IPS DF 19.7 (cell line): ENCODE measurements around the gene TMEM125.

Experiments used
- DNase-seq: peaks from one replicate; pipeline ENCODE4 v3.0.0-alpha.2; 2013; ENCODE audit warnings: low read depth, low spot score

Gene TMEM125

GRCh38 chr1:43274125-43274803 lies 4.5 kb downstream of the TMEM125 start:
- DNase-seq = no peak

GRCh38 chr1:43274804-43275180 lies 5.0 kb downstream of the TMEM125 start:
- no peak for DNase-seq

GRCh38 chr1:43275826-43276620 lies 6.2 kb downstream of the TMEM125 start:
- no peak for DNase-seq

- no peak for DNase-seq
These were observed 6.9 kb downstream of the TMEM125 start for GRCh38 chr1:43276673-43277072.

GRCh38 chr1:43277116-43277876 lies 7.5 kb downstream of the TMEM125 start:
- no peak for DNase-seq

- DNase-seq = no peak
These were observed 9.4 kb downstream of the TMEM125 start for GRCh38 chr1:43279161-43279560.

GRCh38 chr1:43279666-43280065 lies 9.9 kb downstream of the TMEM125 start:
- DNase-seq = no peak

GRCh38 chr1:43280692-43281091 lies 10.9 kb downstream of the TMEM125 start:
- no peak for DNase-seq

GRCh38 chr1:43282220-43283195 lies 12.7 kb downstream of the TMEM125 start:
- DNase-seq = no peak

- no peak for DNase-seq
These were observed 14.3 kb downstream of the TMEM125 start for GRCh38 chr1:43284065-43284464.

- DNase-seq = no peak
These were observed 14.8 kb downstream of the TMEM125 start for GRCh38 chr1:43284546-43285110.

- DNase-seq = peak; percentile 74
These were observed 15.6 kb downstream of the TMEM125 start, which contains the start of gene C1orf210 for GRCh38 chr1:43285269-43285990. TSS of gene C1orf210 (minus strand) at chr1:43285581. CDS start at chr1:43283270, 2,311 bp downstream.

GRCh38 chr1:43286115-43286514 lies 16.3 kb downstream of the TMEM125 start:
- no peak for DNase-seq

- no peak for DNase-seq
These were observed 16.8 kb downstream of the TMEM125 start for GRCh38 chr1:43286533-43286932.

GRCh38 chr1:43288058-43288784 lies 18.4 kb downstream of the TMEM125 start:
- no peak for DNase-seq

- DNase-seq = no peak
These were observed 19.3 kb downstream of the TMEM125 start for GRCh38 chr1:43288785-43289706.

- no peak for DNase-seq
These were observed 22.4 kb downstream of the TMEM125 start for GRCh38 chr1:43292216-43292615.

GRCh38 chr1:43292679-43293078 lies 22.9 kb downstream of the TMEM125 start:
- DNase-seq = no peak
